ENCODE data around the gene MKLN1. TPM values are rescaled to one million over a fixed set of nuclear protein-coding genes. Genes with fewer than 3 reads are reported as not detected.
"Not testable (repeated sequence)": the region's sequence is repeated elsewhere in the genome, so short reads cannot be mapped to it uniquely, and the experiment has no call there.

Gene MKLN1
- total and polyA plus RNA-seq, 12 donors, result 9.5 to 48.2 (median 41.1) TPM

- no peak for TF ChIP-seq CTCF (IDR thresholded peaks at IDR 0.05)
- DNase-seq (no peak), ATAC-seq (no peak)
- peaks cover 0 to 16% (median 11%) of the 10 kb centered on the region in 11 donors for H3K9me3 ChIP-seq
- H3K36me3 ChIP-seq, result peaks cover 0 to 12% (median 0%) of the 10 kb centered on the region in 9 donors
- 45 to 78% methylated on average over 1 of the region's 1 CpG for WGBS, 2 donors
- intact Hi-C loops (cut with DNase I), result no loop called here
- H3K27me3 ChIP-seq, result no peaks in the 10 kb centered on the region
- H3K27ac ChIP-seq, result no peak overlapping the region
- H3K4me3 ChIP-seq, result no peak overlapping the region
- peaks cover 0 to 65% (median 40%) of the 10 kb centered on the region in 9 donors for H3K4me1 ChIP-seq
These were observed 4.1 kb downstream of the MKLN1 start for GRCh38 chr7:131331806-131332205.

- Histone ChIP-seq H3K4me1 (peaks cover 0 to 63% (median 33%) of the 10 kb centered on the region in 9 donors), H3K27ac (peak overlapping the region in 1 of 10 donors; percentile 26), H3K9me3 (peaks cover 0 to 25% (median 19%) of the 10 kb centered on the region in 11 donors), H3K36me3 (peaks cover 0 to 12% (median 0%) of the 10 kb centered on the region in 9 donors)
- intact Hi-C loops (cut with DNase I); H3K27me3 ChIP-seq; DNase-seq; H3K4me3 ChIP-seq; ATAC-seq: not testable (repeated sequence)
- WGBS, 2 donors, result 90 to 94% methylated on average over 6 of the region's 6 CpGs
These were observed 5.1 kb downstream of the MKLN1 start for GRCh38 chr7:131332729-131333128.

GRCh38 chr7:131335639-131336381, 8.1 kb downstream of the MKLN1 start:
- TF ChIP-seq CTCF (IDR thresholded peaks at IDR 0.05), result no peak
- intact Hi-C loops (cut with DNase I), result loop anchor here in 1 of 10 donors (5.0 kb wide), 1 partner anchor 36 kb away; no protein-coding TSS in a partner anchor
- Histone ChIP-seq H3K9me3 (peaks cover 0 to 36% (median 19%) of the 10 kb centered on the region in 11 donors), H3K27me3 (no peaks in the 10 kb centered on the region), H3K36me3 (peaks cover 0 to 12% (median 0%) of the 10 kb centered on the region in 9 donors), H3K27ac (no peak overlapping the region), H3K4me3 (no peak overlapping the region), H3K4me1 (peaks cover 0 to 64% (median 23%) of the 10 kb centered on the region in 9 donors)
- no peak for DNase-seq
- no peak for ATAC-seq
- WGBS, 2 donors, result 62 to 63% methylated on average over 2 of the region's 2 CpGs

GRCh38 chr7:131336956-131337355, 9.3 kb downstream of the MKLN1 start:
- no peak for TF ChIP-seq CTCF (IDR thresholded peaks at IDR 0.05)
- 92 to 95% methylated on average over 2 of the region's 2 CpGs for WGBS, 2 donors
- Histone ChIP-seq H3K27me3 (no peaks in the 10 kb centered on the region), H3K4me1 (peaks cover 0 to 53% (median 19%) of the 10 kb centered on the region in 9 donors), H3K4me3 (no peak overlapping the region), H3K27ac (no peak overlapping the region), H3K36me3 (peaks cover 0 to 12% (median 0%) of the 10 kb centered on the region in 9 donors), H3K9me3 (peaks cover 0 to 36% (median 19%) of the 10 kb centered on the region in 11 donors)
- DNase-seq (no peak), ATAC-seq (no peak)
- intact Hi-C loops (cut with DNase I), result loop anchor here in 1 of 10 donors (5.0 kb wide), 1 partner anchor 35 kb away; no protein-coding TSS in a partner anchor

- intact Hi-C loops (cut with DNase I), result loop anchor here in 1 of 10 donors (5.0 kb wide), 1 partner anchor 34 kb away; no protein-coding TSS in a partner anchor
- Histone ChIP-seq H3K27me3 (no peaks in the 10 kb centered on the region), H3K4me1 (peaks cover 0 to 57% (median 13%) of the 10 kb centered on the region in 9 donors), H3K9me3 (peaks cover 0 to 36% (median 19%) of the 10 kb centered on the region in 11 donors), H3K4me3 (no peak overlapping the region), H3K27ac (no peak overlapping the region), H3K36me3 (peaks cover 0 to 6% (median 0%) of the 10 kb centered on the region in 9 donors)
- TF ChIP-seq CTCF (IDR thresholded peaks at IDR 0.05), result no peak
- DNase-seq, result no peak
- no peak for ATAC-seq
These were observed 10.5 kb downstream of the MKLN1 start for GRCh38 chr7:131338173-131338572.
